ENCODE measurements around the gene LPCAT1.

- TF ChIP-seq POLR2AphosphoS5 (IDR thresholded peaks at IDR 0.05; ENCODE audit: low read depth) (no peak), CTCF (conservative IDR thresholded peaks at IDR 0.05; ENCODE audit: low read depth in 2 of 2) (no peak), STAT1 (IDR thresholded peaks at IDR 0.05; ENCODE audit: unreplicated experiment) (no peak), EZH2phosphoT487 (IDR thresholded peaks at IDR 0.05; ENCODE audit: unreplicated experiment) (no peak), CREB1 (CRISPR knock-in tag; IDR thresholded peaks at IDR 0.05; ENCODE audit: low read depth) (no peak), EZH2 (IDR thresholded peaks at IDR 0.05; ENCODE audit: low read depth, unreplicated experiment) (no peak)
- TF ChIP-seq, protein P1, sequence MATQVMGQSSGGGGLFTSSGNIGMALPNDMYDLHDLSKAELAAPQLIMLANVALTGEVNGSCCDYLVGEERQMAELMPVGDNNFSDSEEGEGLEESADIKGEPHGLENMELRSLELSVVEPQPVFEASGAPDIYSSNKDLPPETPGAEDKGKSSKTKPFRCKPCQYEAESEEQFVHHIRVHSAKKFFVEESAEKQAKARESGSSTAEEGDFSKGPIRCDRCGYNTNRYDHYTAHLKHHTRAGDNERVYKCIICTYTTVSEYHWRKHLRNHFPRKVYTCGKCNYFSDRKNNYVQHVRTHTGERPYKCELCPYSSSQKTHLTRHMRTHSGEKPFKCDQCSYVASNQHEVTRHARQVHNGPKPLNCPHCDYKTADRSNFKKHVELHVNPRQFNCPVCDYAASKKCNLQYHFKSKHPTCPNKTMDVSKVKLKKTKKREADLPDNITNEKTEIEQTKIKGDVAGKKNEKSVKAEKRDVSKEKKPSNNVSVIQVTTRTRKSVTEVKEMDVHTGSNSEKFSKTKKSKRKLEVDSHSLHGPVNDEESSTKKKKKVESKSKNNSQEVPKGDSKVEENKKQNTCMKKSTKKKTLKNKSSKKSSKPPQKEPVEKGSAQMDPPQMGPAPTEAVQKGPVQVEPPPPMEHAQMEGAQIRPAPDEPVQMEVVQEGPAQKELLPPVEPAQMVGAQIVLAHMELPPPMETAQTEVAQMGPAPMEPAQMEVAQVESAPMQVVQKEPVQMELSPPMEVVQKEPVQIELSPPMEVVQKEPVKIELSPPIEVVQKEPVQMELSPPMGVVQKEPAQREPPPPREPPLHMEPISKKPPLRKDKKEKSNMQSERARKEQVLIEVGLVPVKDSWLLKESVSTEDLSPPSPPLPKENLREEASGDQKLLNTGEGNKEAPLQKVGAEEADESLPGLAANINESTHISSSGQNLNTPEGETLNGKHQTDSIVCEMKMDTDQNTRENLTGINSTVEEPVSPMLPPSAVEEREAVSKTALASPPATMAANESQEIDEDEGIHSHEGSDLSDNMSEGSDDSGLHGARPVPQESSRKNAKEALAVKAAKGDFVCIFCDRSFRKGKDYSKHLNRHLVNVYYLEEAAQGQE (IDR thresholded peaks at IDR 0.05; ENCODE audit: unreplicated experiment), result no peak
These were observed 93.5 kb downstream of the LPCAT1 start for GRCh38 chr5:1430121-1430795.

Measured in GM23338 (cell line).